22Rv1 (cell line): ENCODE data around the gene MPZL2.

Experiments used
- H3K27ac ChIP-seq: fragments of 450-650 bp; 2 replicates; pipeline ENCODE4 v1.5.1; 2017
- CTCF ChIP-seq: fragments of 450-650 bp; IDR thresholded peaks from 2 replicates; pipeline ENCODE4 v1.5.1; 2017; ENCODE audit warnings: mild to moderate bottlenecking
- ZFX ChIP-seq: fragments of 450-650 bp; IDR thresholded peaks from 2 replicates; pipeline ENCODE4 v1.6.1; 2017; ENCODE audit warnings: antibody characterized with exemption, borderline replicate concordance

MPZL2 gene

GRCh38 chr11:118252688-118253087 is 11.4 kb downstream of the MPZL2 start:
- TF ChIP-seq ZFX (no peak), CTCF (no peak)
- H3K27ac ChIP-seq = peak overlapping the region; percentile 97

- peak within 1 kb of the TSS; percentile 97 for H3K27ac ChIP-seq
- TF ChIP-seq CTCF (no peak), ZFX (no peak)
These were observed 12.0 kb downstream of the MPZL2 start, which contains the start of gene MPZL3 for GRCh38 chr11:118251858-118252652. Gene MPZL3, minus strand, starts transcription at chr11:118252365. Its CDS starts 71 bp downstream, at chr11:118252294.

GRCh38 chr11:118247041-118247440 is 17.1 kb downstream of the MPZL2 start:
- H3K27ac ChIP-seq = no peak overlapping the region
- TF ChIP-seq CTCF (no peak), ZFX (no peak)

- no peak for TF ChIP-seq ZFX
- TF ChIP-seq CTCF = no peak
- no peak overlapping the region for H3K27ac ChIP-seq
These were observed 18.0 kb downstream of the MPZL2 start for GRCh38 chr11:118245936-118246562.

- no peak for TF ChIP-seq ZFX
- no peak for TF ChIP-seq CTCF
- H3K27ac ChIP-seq = no peak overlapping the region
These were observed 19.9 kb downstream of the MPZL2 start for GRCh38 chr11:118243993-118244762.

- no peak overlapping the region for H3K27ac ChIP-seq
- no peak for TF ChIP-seq CTCF
- TF ChIP-seq ZFX = no peak
These were observed 20.9 kb downstream of the MPZL2 start for GRCh38 chr11:118243161-118243560.
